OCI-LY3 (cell line): ENCODE results near the gene DUXA.
"Not testable (repeated sequence)": the region's sequence is repeated elsewhere in the genome, so short reads cannot be mapped to it uniquely, and the experiment has no call there.

Source experiments
- H2AFZ ChIP-seq: fragments of 200-600, 300-600 bp; shearing (Covaris generic); 2 replicates; pipeline ENCODE4 v1.6.0; 2014; ENCODE audit warnings: antibody characterized with exemption, low read depth, low read length
- H3K27ac ChIP-seq: fragments of 200-600, 300-600 bp; sonication (generic); 2 replicates; pipeline ENCODE4 v1.5.1; 2014; ENCODE audit warnings: mild to moderate bottlenecking, low read length, moderate library complexity, mixed read lengths
- H3K27me3 ChIP-seq: fragments of 200-600, 300-600 bp; sonication (generic); 2 replicates; pipeline ENCODE4 v1.6.1; 2014; ENCODE audit warnings: low read depth, low read length, mixed read lengths
- H3K36me3 ChIP-seq: fragments of 200-600, 300-600 bp; sonication (generic); replicated peaks from 2 replicates; pipeline ENCODE3; 2014; ENCODE audit warnings: low read depth, low read length, mixed read lengths
- H3K4me1 ChIP-seq: fragments of 300-600, 200-600 bp; sonication (generic); 2 replicates; pipeline ENCODE4 v1.6.1; 2014; ENCODE audit warnings: low read length, mixed read lengths
- H3K4me2 ChIP-seq: fragments of 200-600, 300-600 bp; sonication (generic); 2 replicates; pipeline ENCODE4 v1.6.1; 2014; ENCODE audit warnings: low read length, mixed read lengths
- H3K4me3 ChIP-seq: fragments of 300-600, 200-600 bp; sonication (generic); 2 replicates; pipeline ENCODE4 v1.5.1; 2014; ENCODE audit warnings: antibody characterized with exemption, mild to moderate bottlenecking, low read length, moderate library complexity
- H3K79me2 ChIP-seq: fragments of 300-600, 200-600 bp; shearing (Covaris generic); 2 replicates; pipeline ENCODE4 v1.6.1; 2014; ENCODE audit warnings: mild to moderate bottlenecking, low read length, mixed read lengths
- H3K9ac ChIP-seq: fragments of 300-600, 200-600 bp; shearing (Covaris generic); 2 replicates; pipeline ENCODE4 v1.6.0; 2014; ENCODE audit warnings: mild to moderate bottlenecking, low read length, moderate library complexity
- H3K9me3 ChIP-seq: fragments of 200-600, 300-600 bp; shearing (Covaris generic); 2 replicates; pipeline ENCODE4 v1.6.1; 2014; ENCODE audit warnings: low read length, mixed read lengths; ENCODE audit not compliant: insufficient read depth
- H4K20me1 ChIP-seq: fragments of 200-600, 300-600 bp; sonication (generic); 2 replicates; pipeline ENCODE4 v1.6.1; 2016; ENCODE audit warnings: low read length, mixed read lengths; ENCODE audit not compliant: insufficient read depth
- EZH2phosphoT487 ChIP-seq: fragments of 200-600 bp; shearing (Covaris generic); IDR thresholded peaks from 2 replicates; pipeline ENCODE4 v1.6.1; 2018; ENCODE audit warnings: antibody characterized with exemption, mixed run types, low read depth
- TF ChIP-seq, protein P1 (sequence below): fragments of 200-600, 300-600 bp; sonication (generic); IDR thresholded peaks from 2 replicates; pipeline ENCODE4 v1.5.1; 2014; ENCODE audit warnings: antibody characterized with exemption, low read length, low read depth

The DUXA gene

DNA sequence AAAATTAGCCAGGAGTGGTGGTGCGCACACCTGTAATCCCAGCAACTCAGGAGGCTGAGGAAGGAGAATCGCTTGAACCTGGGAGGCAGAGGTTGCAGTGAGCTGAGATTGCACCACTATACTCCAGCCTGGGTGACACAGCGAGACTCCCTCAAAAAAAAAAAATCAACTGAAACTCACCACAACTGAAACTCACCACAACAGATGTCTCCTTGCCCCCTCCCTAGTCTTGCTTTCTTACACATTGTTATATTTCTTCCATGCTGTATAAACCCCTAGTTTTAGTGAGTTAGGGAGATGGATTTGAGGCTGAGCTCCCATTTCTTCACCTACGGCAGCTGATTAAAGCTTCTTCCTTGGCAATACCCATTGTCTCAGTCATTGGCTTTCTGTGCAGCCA lies 25.6 kb downstream of the DUXA start:
- no peak overlapping the region for H3K27ac ChIP-seq
- H3K4me1 ChIP-seq, result no peaks in the 10 kb centered on the region
- no peak overlapping the region for H3K4me3 ChIP-seq
- no peaks in the 10 kb centered on the region for H4K20me1 ChIP-seq
- H3K36me3 ChIP-seq, result no peaks in the 10 kb centered on the region
- H3K79me2 ChIP-seq, result no peaks in the 10 kb centered on the region
- TF ChIP-seq EZH2phosphoT487, result no peak
- TF ChIP-seq, protein P1, sequence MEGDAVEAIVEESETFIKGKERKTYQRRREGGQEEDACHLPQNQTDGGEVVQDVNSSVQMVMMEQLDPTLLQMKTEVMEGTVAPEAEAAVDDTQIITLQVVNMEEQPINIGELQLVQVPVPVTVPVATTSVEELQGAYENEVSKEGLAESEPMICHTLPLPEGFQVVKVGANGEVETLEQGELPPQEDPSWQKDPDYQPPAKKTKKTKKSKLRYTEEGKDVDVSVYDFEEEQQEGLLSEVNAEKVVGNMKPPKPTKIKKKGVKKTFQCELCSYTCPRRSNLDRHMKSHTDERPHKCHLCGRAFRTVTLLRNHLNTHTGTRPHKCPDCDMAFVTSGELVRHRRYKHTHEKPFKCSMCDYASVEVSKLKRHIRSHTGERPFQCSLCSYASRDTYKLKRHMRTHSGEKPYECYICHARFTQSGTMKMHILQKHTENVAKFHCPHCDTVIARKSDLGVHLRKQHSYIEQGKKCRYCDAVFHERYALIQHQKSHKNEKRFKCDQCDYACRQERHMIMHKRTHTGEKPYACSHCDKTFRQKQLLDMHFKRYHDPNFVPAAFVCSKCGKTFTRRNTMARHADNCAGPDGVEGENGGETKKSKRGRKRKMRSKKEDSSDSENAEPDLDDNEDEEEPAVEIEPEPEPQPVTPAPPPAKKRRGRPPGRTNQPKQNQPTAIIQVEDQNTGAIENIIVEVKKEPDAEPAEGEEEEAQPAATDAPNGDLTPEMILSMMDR, result no peak
- no peak overlapping the region for H2AFZ ChIP-seq
- H3K27me3 ChIP-seq, result no peaks in the 10 kb centered on the region
- no peak overlapping the region for H3K4me2 ChIP-seq
- H3K9me3 ChIP-seq, result 0 out of 2 replicates have a peak, but pooled peaks cover 3% of the 10 kb centered on the region
- no peak overlapping the region for H3K9ac ChIP-seq

DNA sequence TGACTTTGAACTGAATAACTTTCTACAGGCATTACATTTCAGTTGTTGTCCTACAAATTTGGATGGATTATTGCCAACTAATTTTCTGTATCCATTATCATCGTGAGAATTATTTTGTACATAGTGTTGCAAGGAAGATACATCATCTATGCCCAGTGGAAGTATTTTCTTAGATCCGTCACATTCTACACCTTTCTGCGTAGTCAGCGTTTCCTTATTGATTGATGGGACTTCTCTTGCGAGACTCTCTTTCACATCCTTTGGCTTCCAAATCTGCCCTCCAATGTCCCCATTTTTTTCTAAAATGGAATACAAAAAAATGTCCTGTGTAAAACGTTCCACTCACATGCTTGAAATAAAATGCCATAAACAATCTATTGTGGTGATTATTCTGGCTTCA lies 31.5 kb downstream of the DUXA start:
- no peaks in the 10 kb centered on the region for H3K27me3 ChIP-seq
- H3K9me3 ChIP-seq, result 0 out of 2 replicates have a peak, but pooled peaks cover 8% of the 10 kb centered on the region
- no peaks in the 10 kb centered on the region for H3K36me3 ChIP-seq
- H3K4me3 ChIP-seq, result no peak overlapping the region
- TF ChIP-seq, protein P1, result no peak
- no peak for TF ChIP-seq EZH2phosphoT487
- H3K4me1 ChIP-seq, result no peaks in the 10 kb centered on the region
- H4K20me1 ChIP-seq, result no peaks in the 10 kb centered on the region
- H2AFZ ChIP-seq, result no peak overlapping the region
- no peaks in the 10 kb centered on the region for H3K79me2 ChIP-seq
- H3K9ac ChIP-seq, result no peak overlapping the region
- no peak overlapping the region for H3K4me2 ChIP-seq
- no peak overlapping the region for H3K27ac ChIP-seq

DNA sequence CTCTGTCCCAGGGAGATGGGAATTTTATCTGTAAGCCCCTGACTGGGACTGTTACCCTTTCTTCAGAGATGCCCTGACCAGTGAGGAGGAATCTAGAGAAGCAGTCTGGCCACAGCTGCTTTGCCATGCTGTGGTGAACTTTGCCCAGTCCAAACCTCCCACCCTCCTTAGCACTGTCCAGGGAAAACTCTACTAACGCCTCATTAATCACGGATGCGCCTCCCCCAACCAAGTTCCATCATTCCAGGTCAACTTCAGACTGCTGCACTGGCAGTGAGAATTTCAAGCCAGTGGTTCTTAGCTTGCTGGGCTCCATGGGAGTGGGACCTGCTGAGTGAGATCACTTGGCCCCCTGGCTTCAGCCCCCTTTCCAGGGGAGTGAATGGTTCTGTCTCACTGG lies 39.9 kb downstream of the DUXA start:
- H4K20me1 ChIP-seq, H2AFZ ChIP-seq, H3K9ac ChIP-seq, H3K4me2 ChIP-seq, H3K4me1 ChIP-seq, H3K4me3 ChIP-seq, H3K27me3 ChIP-seq, H3K79me2 ChIP-seq, H3K27ac ChIP-seq, H3K36me3 ChIP-seq, H3K9me3 ChIP-seq: not testable (repeated sequence)

DNA sequence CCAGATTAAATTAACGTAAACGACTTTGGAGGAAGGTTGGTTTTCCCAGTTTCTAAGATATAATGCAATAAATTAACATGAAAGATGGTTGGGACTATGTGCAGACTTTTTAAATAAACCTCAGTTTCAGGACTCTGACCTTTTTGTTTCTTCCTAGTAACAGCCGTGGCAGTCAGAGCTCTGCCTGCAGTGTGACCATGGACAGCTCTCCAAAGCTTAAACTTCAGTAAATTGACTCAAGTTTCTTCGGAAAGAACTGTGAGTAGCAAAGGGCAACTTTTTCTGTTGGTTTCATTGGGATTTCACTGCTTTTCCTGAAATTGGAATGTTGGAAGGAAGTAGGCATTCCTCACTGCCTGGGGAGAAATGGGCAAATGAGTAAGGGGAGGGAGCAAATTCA lies 43.4 kb downstream of the DUXA start:
- no peak for TF ChIP-seq EZH2phosphoT487
- TF ChIP-seq, protein P1, result no peak
- Histone ChIP-seq H3K4me3 (no peak overlapping the region), H3K36me3 (no peaks in the 10 kb centered on the region), H3K4me2 (no peak overlapping the region), H3K4me1 (no peaks in the 10 kb centered on the region), H3K27me3 (no peaks in the 10 kb centered on the region; the same call in 1 of the 2 replicates), H3K79me2 (no peaks in the 10 kb centered on the region), H4K20me1 (no peaks in the 10 kb centered on the region), H2AFZ (no peak overlapping the region), H3K9ac (no peak overlapping the region), H3K9me3 (0 out of 2 replicates have a peak, but pooled peaks cover 6% of the 10 kb centered on the region), H3K27ac (no peak overlapping the region)

DNA sequence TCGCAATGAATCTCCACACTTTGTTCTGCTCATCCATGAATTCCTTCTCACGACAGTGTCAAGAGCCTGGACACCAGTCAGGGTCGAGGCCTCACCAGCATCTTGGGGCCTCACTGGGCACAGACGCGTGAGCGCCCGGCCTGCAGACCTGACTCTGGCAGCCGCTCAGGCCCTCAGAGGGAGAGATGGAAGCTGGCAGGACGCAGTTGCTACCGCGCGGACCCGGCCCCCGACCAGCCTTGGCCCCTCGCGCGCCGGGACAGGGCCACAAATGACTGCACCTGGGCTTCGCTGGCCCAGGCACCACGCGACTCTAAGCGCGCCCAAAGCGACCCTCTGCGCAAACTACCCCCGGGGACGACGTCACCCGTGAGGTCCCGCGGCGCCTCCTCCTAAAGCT lies 48.4 kb downstream of the DUXA start:
- no peaks in the 10 kb centered on the region for H4K20me1 ChIP-seq
- H3K4me1 ChIP-seq, result no peaks in the 10 kb centered on the region
- H3K79me2 ChIP-seq, result no peaks in the 10 kb centered on the region
- H3K9ac ChIP-seq, result no peak overlapping the region
- H3K27me3 ChIP-seq, result no peaks in the 10 kb centered on the region; the same call in 1 of the 2 replicates
- no peak overlapping the region for H2AFZ ChIP-seq
- H3K4me2 ChIP-seq, result no peak overlapping the region
- 0 out of 2 replicates have a peak, but pooled peaks cover 6% of the 10 kb centered on the region for H3K9me3 ChIP-seq
- no peak for TF ChIP-seq EZH2phosphoT487
- TF ChIP-seq, protein P1, result no peak
- no peak overlapping the region for H3K27ac ChIP-seq
- H3K36me3 ChIP-seq, result no peaks in the 10 kb centered on the region
- H3K4me3 ChIP-seq, result no peak overlapping the region

DNA sequence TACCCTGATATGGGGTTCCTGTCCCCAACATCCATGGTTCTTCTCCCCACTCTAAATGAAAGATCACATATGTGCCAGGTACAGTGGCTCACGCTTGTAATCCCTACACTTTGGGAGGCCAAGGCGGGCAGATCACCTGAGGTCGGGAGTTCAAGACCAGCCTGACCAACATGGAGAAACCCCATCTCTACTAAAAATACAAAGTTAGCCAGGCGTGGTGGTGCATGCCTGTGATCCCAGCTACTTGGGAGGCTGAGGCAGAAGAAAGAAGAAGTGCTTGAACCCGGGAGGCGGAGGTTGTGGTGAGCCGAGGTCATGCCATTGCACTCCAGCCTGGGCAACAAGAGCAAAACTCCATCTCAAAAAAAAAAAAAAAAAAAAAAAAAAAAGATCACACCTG lies 53.8 kb downstream of the DUXA start:
- H2AFZ ChIP-seq, H3K4me2 ChIP-seq, H3K4me3 ChIP-seq, H3K79me2 ChIP-seq, H3K27me3 ChIP-seq, H3K36me3 ChIP-seq, H3K4me1 ChIP-seq, H4K20me1 ChIP-seq, H3K9ac ChIP-seq, H3K27ac ChIP-seq: not testable (repeated sequence)
- peaks cover 19% of the 10 kb centered on the region for H3K9me3 ChIP-seq
